ENCODE measurements around the gene SKIDA1. TPM values are rescaled to one million over a fixed set of nuclear protein-coding genes. Genes with fewer than 3 reads are reported as not detected.
A peak's percentile ranks its signal among the peaks of the same experiment; 100 is the strongest.

The SKIDA1 gene
- total RNA-seq, 2 donors from 2014 or later, result 0.23 to 0.41 TPM

DNA sequence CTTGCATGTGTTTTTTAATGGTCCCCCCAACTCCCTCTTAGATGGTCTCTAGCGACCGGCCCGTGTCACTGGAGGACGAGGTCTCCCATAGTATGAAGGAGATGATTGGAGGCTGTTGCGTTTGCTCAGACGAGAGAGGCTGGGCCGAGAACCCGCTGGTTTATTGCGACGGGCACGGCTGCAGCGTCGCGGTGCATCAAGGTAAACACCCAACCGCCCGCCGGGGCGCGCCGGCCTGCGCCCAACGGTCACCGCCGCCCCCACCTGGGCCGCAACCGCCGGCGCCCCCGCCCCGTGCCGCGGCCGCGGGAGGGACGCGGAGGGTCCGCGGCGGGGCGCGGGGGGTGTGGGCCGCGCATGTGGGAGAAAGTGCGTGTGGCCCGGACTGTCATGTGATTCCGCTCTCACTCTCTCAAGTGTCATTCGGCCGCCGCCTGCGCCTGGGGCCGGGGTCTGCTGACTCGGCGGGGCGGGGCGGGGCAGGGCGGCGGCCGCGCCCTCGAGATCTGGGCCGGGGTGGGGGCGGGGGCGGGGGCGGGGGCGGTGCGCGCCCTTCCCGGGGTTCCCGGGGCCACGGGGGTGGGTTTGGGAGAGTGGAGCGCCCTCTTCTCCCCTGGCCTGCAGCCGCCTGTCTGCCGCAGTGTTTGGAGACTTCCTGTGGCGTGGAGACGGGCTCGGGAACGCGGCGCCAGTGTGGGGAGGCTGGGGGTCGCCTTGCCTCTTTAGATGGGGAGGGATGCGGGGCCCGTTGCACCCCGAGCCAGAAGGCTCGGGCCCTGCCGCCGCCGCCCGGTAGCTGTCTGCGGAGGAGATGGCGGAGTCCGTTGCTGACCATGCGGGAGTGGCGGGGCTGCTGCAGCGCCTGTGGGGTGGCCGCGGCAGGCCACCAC is 9.4 kb upstream of the SKIDA1 start:
- peak overlapping the region; percentile 76 for H3K27ac Mint-ChIP-seq
- peaks cover 11% of the 10 kb centered on the region in 2 donors for H3K36me3 Mint-ChIP-seq (ENCODE audit: insufficient read depth in 2 of 2)
- H3K9me3 Mint-ChIP-seq, result no peaks in the 10 kb centered on the region
- ATAC-seq (replicated peaks in 1 of 2), result peak; percentile 37 to 42
- DNase-seq, result peak; percentile 51 to 59
- peak overlapping the region; percentile 88 to 89 for H3K4me3 Mint-ChIP-seq
- peaks cover 10% of the 10 kb centered on the region for H3K4me1 Mint-ChIP-seq (ENCODE audit: low read depth)
- H3K27me3 Mint-ChIP-seq (ENCODE audit: low read depth), result no peaks in the 10 kb centered on the region

DNA sequence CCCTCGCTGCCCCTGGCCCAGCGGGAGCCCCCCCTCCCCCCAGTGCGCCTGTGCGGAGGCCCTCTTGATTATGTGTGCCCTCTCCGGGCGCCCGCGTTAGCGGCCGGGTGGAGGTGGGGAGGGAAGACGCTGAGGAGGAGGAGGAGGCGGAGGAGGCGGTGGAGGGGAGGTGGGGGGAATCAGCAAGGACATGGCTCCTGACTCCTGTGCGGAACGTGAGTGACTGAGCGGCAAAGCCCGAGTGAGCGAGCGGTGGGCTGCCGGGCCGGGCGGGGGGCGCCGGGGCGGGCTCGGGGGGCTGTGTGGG is 8.8 kb upstream of the SKIDA1 start:
- peaks cover 10% of the 10 kb centered on the region for H3K4me1 Mint-ChIP-seq (ENCODE audit: low read depth)
- H3K4me3 Mint-ChIP-seq, result peak overlapping the region; percentile 88 to 89
- peak overlapping the region; percentile 65 for H3K27ac Mint-ChIP-seq
- no peak for DNase-seq
- no peak for ATAC-seq (replicated peaks in 1 of 2)
- H3K9me3 Mint-ChIP-seq, result no peaks in the 10 kb centered on the region
- H3K27me3 Mint-ChIP-seq (ENCODE audit: low read depth), result no peaks in the 10 kb centered on the region
- H3K36me3 Mint-ChIP-seq (ENCODE audit: insufficient read depth in 2 of 2), result peaks cover 8% of the 10 kb centered on the region in 2 donors

DNA sequence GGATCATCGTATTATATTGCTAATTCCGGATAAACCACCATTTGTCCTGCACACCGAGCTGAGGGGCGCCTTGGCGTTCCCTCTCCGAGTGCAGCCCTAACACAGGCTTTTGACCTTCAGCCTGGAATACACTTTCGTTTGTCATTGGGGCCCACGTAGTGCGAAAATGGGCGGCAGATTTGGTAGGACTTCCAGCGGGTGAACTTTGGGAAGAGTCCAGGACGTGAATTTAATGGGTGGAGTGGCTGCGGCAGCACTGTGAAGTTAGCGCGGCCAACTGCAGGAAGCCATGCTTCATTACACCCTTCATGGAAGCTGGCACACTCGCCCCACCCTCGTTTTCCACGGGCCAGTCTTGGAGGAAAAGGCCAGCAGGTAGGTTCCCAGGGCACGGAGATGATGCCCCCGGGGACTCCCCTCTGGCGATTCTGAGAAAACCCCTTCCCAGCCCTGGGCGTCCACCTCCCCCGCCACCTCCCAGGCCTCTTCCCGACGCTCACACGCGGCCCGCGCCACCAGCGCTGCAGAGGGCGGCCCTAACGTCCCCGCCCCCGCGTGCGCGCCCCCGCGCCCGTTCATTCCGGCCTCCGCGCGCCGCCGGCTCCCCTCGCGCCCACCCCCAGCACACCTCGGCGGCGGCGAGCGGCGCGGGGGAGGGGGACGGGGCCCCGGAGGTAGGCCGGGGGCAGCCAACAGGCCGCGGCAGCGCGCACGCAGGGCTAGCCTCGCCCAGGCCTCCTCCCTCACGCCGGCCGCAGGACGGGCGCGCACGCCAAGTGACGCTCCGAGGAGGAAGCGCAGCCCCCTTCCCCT is 8.2 kb upstream of the SKIDA1 start, which contains the start of gene MLLT10:
Gene MLLT10 (plus strand): TSS at position 766 of the 813 bp plus-strand sequence. CDS start 413 bp downstream, outside the sequence.
- no peaks in the 10 kb centered on the region for H3K27me3 Mint-ChIP-seq (ENCODE audit: low read depth)
- H3K4me3 Mint-ChIP-seq, result peak within 1 kb of the TSS; percentile 88 to 95
- no peaks in the 10 kb centered on the region for H3K9me3 Mint-ChIP-seq
- H3K4me1 Mint-ChIP-seq (ENCODE audit: low read depth), result peaks cover 12% of the 10 kb centered on the region
- ATAC-seq (replicated peaks in 1 of 2), result peak; percentile 91 to 92
- DNase-seq, result peak; percentile 94 to 95
- H3K36me3 Mint-ChIP-seq (ENCODE audit: insufficient read depth in 2 of 2), result peaks cover 6 to 7% of the 10 kb centered on the region in 2 donors
- H3K27ac Mint-ChIP-seq, result peak within 1 kb of the TSS; percentile 82

DNA sequence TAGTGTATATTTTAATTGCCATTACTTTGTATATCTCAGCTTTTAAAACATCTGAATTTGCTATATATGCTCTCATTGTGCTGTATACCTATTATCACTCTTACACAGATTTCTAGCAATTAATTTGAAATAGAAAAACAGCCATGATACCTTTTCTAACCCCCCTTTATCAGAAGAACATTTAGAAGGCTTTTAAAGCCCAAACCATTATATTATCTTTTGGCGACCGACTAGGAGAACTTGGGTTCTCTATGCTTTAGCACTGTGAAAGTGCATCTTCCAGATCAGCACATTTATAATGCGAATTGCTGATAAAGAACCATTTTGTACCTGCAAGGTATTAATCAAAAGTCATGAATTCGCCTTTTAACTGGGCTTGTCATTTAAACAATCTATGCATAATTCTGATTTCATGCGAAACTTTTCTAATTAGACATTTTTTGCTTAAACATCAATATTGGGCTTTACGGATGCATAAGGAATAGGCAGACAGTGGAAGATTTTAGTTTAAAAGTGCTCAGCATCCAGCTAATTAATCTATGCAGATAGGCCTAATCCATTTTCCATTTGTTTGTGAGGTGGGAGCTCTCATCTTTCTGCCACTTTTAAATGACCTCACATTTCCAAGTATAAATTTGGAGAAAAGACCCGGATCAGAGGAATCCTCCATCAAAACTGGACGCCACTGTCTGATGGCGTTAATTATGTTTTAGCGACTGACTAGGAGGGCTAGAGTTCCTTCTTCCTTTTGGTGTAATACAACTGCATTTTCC is 7.4 kb upstream of the SKIDA1 start:
- Mint-ChIP-seq H3K36me3 (ENCODE audit: insufficient read depth in 2 of 2) (peaks cover 3 to 6% of the 10 kb centered on the region in 2 donors), H3K27ac (peak overlapping the region; percentile 82), H3K9me3 (no peaks in the 10 kb centered on the region), H3K4me1 (ENCODE audit: low read depth) (peaks cover 19% of the 10 kb centered on the region), H3K27me3 (ENCODE audit: low read depth) (no peaks in the 10 kb centered on the region), H3K4me3 (peak overlapping the region; percentile 88 to 95)
- ATAC-seq (replicated peaks in 1 of 2) (no peak), DNase-seq (no peak)

DNA sequence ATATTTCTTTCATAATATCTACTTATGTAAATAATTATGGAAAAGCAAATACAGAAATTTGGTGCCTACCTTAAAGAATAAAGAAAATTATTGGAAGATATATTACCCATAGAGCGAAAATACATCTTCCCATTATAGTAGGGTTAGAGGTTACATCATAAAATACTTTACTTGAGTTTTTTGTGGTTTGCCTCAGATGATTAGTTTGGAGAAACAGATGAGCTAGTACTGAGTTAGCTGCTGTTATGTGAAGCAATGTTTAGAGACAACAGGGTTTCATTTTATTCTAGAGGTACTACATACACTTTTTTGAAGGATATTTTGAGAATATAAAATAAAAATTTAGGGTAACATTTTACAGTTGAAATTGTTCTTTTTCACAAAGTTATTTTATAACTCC is 5.7 kb upstream of the SKIDA1 start:
- peaks cover 34% of the 10 kb centered on the region for H3K4me1 Mint-ChIP-seq (ENCODE audit: low read depth)
- no peak for ATAC-seq (replicated peaks in 1 of 2)
- DNase-seq, result no peak
- H3K36me3 Mint-ChIP-seq (ENCODE audit: insufficient read depth in 2 of 2), result peaks cover 3 to 7% of the 10 kb centered on the region in 2 donors
- H3K9me3 Mint-ChIP-seq, result no peaks in the 10 kb centered on the region
- no peaks in the 10 kb centered on the region for H3K27me3 Mint-ChIP-seq (ENCODE audit: low read depth)
- H3K27ac Mint-ChIP-seq, result no peak overlapping the region
- H3K4me3 Mint-ChIP-seq, result no peak overlapping the region

DNA sequence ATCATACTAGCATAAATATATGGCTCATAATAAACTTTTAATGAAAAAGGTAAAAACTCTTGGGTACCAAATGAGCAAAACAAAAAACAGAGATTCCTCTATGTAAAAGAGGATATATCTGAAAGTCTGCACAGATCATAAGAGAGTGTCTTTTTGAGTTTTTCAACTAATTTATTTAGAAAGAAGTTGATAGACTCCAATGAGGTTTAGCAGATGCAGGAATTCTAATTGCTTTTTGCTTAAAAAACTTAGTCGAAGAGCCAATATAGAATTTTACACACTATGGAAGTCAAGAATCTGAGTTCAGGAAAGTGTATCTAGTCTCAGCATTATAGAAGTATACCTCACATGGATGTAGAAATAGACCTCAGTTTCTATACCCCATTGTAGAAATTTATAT is 5.2 kb upstream of the SKIDA1 start:
- Mint-ChIP-seq H3K36me3 (ENCODE audit: insufficient read depth in 2 of 2) (peaks cover 3 to 7% of the 10 kb centered on the region in 2 donors), H3K4me1 (ENCODE audit: low read depth) (peaks cover 34% of the 10 kb centered on the region), H3K27ac (no peak overlapping the region), H3K9me3 (no peaks in the 10 kb centered on the region), H3K4me3 (no peak overlapping the region), H3K27me3 (ENCODE audit: low read depth) (peaks cover under 1% of the 10 kb centered on the region)
- ATAC-seq (replicated peaks in 1 of 2), result no peak
- DNase-seq, result no peak

DNA sequence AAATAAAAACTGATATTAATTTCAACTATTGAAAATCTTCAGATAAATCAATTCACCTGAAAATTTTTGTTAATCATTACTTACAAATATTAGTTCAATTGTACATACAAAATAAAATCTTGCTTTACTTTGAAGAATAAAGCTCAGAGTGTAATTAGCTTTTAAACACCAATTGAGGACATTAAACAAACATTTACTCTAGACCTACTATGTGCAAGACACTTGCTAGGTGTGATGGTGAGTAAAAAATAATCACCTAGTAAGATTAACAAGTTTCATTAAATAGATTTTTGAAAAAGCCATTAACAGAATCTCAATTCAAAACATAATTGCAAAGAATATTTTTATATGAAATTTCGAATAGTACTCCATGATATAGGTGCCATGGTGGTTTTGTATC is 4.7 kb upstream of the SKIDA1 start:
- Mint-ChIP-seq H3K4me1 (ENCODE audit: low read depth) (peaks cover 39% of the 10 kb centered on the region), H3K27me3 (ENCODE audit: low read depth) (peaks cover 5% of the 10 kb centered on the region), H3K9me3 (no peaks in the 10 kb centered on the region), H3K4me3 (no peak overlapping the region), H3K27ac (no peak overlapping the region), H3K36me3 (ENCODE audit: insufficient read depth in 2 of 2) (peaks cover 3 to 5% of the 10 kb centered on the region in 2 donors)
- ATAC-seq (replicated peaks in 1 of 2) (no peak), DNase-seq (no peak)

DNA sequence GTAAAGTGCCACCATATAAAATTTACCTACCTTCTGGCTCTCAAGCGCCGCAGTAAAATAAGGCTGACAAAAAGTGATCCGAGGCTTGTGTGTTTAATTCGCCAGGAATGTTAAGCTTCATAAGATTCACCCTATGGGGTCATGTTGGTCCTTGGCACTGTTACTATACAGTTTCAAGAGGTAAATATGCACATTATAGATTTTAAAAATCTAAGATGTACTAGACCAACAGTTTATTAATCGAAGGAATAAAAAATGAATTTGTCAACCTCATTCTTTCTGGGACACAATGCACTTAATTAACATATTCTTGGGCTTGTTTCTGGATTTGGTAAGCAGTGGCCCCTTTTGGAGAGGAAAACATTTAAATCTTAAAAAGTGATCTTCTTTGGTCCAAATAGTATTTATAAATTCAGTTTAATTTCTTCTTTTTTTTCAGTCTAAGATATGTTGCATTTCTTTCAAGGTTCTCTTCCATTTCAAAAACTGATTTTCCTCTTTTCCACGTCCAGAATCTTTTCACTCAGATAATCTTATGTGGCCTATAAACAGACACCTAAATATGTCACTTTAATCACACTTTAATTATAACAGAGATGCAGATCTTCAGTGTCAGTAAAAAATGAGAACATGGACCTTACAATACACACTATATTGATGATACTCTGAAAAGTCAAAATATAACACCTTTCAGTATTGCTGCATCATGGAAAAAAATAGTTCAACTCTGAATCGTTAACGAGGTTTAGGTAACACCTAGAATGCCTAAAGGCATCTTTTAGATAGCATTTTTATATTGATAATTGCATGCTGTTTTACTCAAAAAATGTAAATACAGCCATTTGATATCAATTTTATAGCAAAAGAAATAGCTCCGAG is 3.8 kb upstream of the SKIDA1 start:
- Mint-ChIP-seq H3K27me3 (ENCODE audit: low read depth) (peaks cover 14% of the 10 kb centered on the region), H3K36me3 (ENCODE audit: insufficient read depth in 2 of 2) (peaks cover 3 to 5% of the 10 kb centered on the region in 2 donors), H3K27ac (no peak overlapping the region), H3K4me3 (no peak overlapping the region), H3K4me1 (ENCODE audit: low read depth) (peaks cover 48% of the 10 kb centered on the region), H3K9me3 (no peaks in the 10 kb centered on the region)
- ATAC-seq (replicated peaks in 1 of 2) (no peak), DNase-seq (no peak)

DNA sequence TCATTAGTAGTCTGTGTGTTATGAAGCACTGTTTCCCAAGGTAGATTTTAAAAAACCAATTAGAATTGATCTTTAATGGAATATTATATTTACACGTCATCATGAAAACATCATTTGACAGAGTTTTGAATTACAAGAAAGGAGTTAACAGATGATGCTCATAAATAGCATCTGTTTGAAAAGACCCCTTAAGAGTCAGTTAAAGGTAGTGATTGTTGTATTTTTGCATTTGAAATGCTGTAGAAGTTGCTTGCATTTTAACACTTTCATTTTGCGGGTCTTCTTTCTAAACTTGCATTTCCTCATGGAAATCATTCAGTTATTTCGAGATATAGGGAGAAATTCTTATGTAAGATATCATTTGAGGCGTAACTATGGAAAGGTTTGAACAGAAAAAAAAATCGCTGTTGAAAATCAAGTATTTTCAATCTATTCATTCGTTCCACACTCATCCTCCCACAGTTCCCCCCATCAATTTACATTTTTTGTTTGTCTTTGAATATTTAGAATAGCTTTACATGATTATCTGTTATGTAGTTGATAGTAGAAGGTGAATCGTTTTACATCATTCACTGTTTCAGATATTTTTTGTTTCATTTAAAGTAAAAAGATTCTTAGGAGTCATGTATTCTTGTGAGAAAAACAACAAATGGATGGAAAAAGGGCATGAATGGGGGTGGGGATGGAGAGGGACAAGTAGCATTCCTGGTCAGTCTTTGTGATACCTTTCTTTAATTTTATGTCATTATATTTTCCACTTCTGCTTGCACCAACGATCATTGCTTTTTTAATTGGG is 3.0 kb upstream of the SKIDA1 start:
- DNase-seq (no peak), ATAC-seq (replicated peaks in 1 of 2) (no peak)
- H3K27me3 Mint-ChIP-seq (ENCODE audit: low read depth), result peaks cover 20% of the 10 kb centered on the region
- H3K9me3 Mint-ChIP-seq, result no peaks in the 10 kb centered on the region
- H3K27ac Mint-ChIP-seq, result no peak overlapping the region
- peak overlapping the region; percentile 83 to 86 for H3K4me3 Mint-ChIP-seq
- H3K36me3 Mint-ChIP-seq (ENCODE audit: insufficient read depth in 2 of 2), result peaks cover 3 to 5% of the 10 kb centered on the region in 2 donors
- H3K4me1 Mint-ChIP-seq (ENCODE audit: low read depth), result peaks cover 47% of the 10 kb centered on the region

DNA sequence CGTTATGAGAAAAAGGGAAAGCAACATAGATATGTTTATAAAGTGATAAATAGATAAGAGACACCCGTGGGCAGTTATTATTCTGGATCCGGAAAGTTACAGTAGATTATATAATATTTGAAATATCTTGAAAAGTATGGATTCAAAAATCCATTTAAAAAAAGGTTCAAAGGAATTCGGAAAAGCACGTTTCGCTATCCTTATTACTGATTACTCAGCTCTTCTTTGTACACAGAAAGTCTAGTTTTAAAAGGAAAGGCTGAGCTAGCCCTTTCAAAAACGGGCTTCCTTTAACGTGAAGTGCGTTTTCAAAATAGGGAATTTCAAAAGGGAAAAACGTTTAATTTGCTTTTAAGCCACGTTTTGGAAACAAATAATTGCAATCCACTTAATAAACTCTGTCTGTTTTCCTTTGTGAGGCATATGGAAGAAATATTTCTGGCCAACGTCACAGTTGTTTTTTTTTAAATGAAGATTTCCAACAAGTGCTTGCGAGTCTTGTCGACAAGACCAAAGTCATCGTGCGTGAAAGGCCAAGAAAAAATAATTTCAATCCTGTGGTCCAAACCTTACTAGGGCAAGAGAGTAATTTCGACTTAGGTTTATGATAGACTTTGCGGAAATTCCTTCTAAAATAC is 2.2 kb upstream of the SKIDA1 start:
- H3K36me3 Mint-ChIP-seq (ENCODE audit: insufficient read depth in 2 of 2), result peaks cover 3 to 5% of the 10 kb centered on the region in 2 donors
- ATAC-seq (replicated peaks in 1 of 2) (no peak), DNase-seq (no peak)
- peak overlapping the region; percentile 83 to 86 for H3K4me3 Mint-ChIP-seq
- no peak overlapping the region for H3K27ac Mint-ChIP-seq
- H3K27me3 Mint-ChIP-seq (ENCODE audit: low read depth), result peaks cover 27% of the 10 kb centered on the region
- H3K4me1 Mint-ChIP-seq (ENCODE audit: low read depth), result peaks cover 40% of the 10 kb centered on the region
- H3K9me3 Mint-ChIP-seq, result no peaks in the 10 kb centered on the region
